Trophoblast cell (in vitro differentiated cells and primary cell): ENCODE results near the gene SLC4A3.

Experiments
- DNase-seq, 2 donors: peaks; one replicate each; pipeline ENCODE4 v3.0.0-alpha.2; 2016
- H2AFZ ChIP-seq: 2 replicates; pipeline ENCODE4 v1.6.1; 2013; ENCODE audit warnings: low read length, moderate library complexity, mild to moderate bottlenecking; ENCODE audit not compliant: insufficient read depth, poor library complexity
- H2AK5ac ChIP-seq: 2 replicates; pipeline ENCODE4 v1.6.1; 2013; ENCODE audit warnings: mild to moderate bottlenecking, low read length
- H2BK120ac ChIP-seq: 2 replicates; pipeline ENCODE4 v1.6.1; 2013; ENCODE audit warnings: low read length, mild to moderate bottlenecking, moderate library complexity; ENCODE audit not compliant: insufficient read depth, poor library complexity
- H2BK12ac ChIP-seq: 2 replicates; pipeline ENCODE4 v1.6.1; 2013; ENCODE audit warnings: mild to moderate bottlenecking, low read length, moderate library complexity
- H2BK5ac ChIP-seq: 2 replicates; pipeline ENCODE4 v1.6.1; 2013; ENCODE audit warnings: low read length, low read depth, moderate library complexity, mild to moderate bottlenecking; ENCODE audit not compliant: poor library complexity
- H3K14ac ChIP-seq: 2 replicates; pipeline ENCODE4 v1.6.1; 2013; ENCODE audit warnings: mild to moderate bottlenecking, low read length
- H3K18ac ChIP-seq: 2 replicates; pipeline ENCODE4 v1.6.1; 2013; ENCODE audit warnings: mild to moderate bottlenecking, low read length
- H3K23ac ChIP-seq: 2 replicates; pipeline ENCODE4 v1.6.1; 2013; ENCODE audit warnings: low read length
- H3K27ac ChIP-seq: 2 replicates; pipeline ENCODE4 v1.5.1; 2013; ENCODE audit warnings: low read depth, mild to moderate bottlenecking, inconsistent platforms, low read length, moderate library complexity
- H3K27me3 ChIP-seq: 2 replicates; pipeline ENCODE4 v1.6.1; 2013; ENCODE audit warnings: inconsistent platforms, mild to moderate bottlenecking, low read length, moderate library complexity; ENCODE audit not compliant: insufficient read depth
- H3K36me3 ChIP-seq, 2 experiments: 1 replicate in 1 of 2; 2 replicates in 1 of 2; pipeline ENCODE4 v1.6.1; 2013; ENCODE audit warnings: low read length in 2 of 2, mild to moderate bottlenecking in 2 of 2, moderate library complexity in 1 of 2; ENCODE audit not compliant: insufficient read depth in 2 of 2, control insufficient read depth in 1 of 2
- H3K4ac ChIP-seq: 2 replicates; pipeline ENCODE4 v1.6.1; 2013; ENCODE audit warnings: low read depth, mild to moderate bottlenecking, low read length, moderate library complexity
- H3K4me1 ChIP-seq, 2 experiments: 1 replicate in 1 of 2; 2 replicates in 1 of 2; pipeline ENCODE4 v1.6.1; 2013; ENCODE audit warnings: low read length in 2 of 2, mild to moderate bottlenecking in 2 of 2, moderate library complexity in 1 of 2; ENCODE audit not compliant: insufficient read depth in 2 of 2, control insufficient read depth in 1 of 2
- H3K4me2 ChIP-seq: 2 replicates; pipeline ENCODE4 v1.6.1; 2013; ENCODE audit warnings: inconsistent platforms, mild to moderate bottlenecking, low read length, moderate library complexity
- H3K4me3 ChIP-seq: 2 replicates; pipeline ENCODE4 v1.5.1; 2013; ENCODE audit warnings: mild to moderate bottlenecking, low read depth, low read length, inconsistent platforms
- H3K79me1 ChIP-seq: one replicate; pipeline ENCODE4 v1.6.1; 2013; ENCODE audit warnings: low read length
- H3K79me2 ChIP-seq: 2 replicates; pipeline ENCODE4 v1.6.1; 2013; ENCODE audit warnings: low read length, mild to moderate bottlenecking; ENCODE audit not compliant: control insufficient read depth, insufficient read depth, poor library complexity
- H3K9ac ChIP-seq: 2 replicates; pipeline ENCODE4 v1.6.1; 2013; ENCODE audit warnings: mild to moderate bottlenecking, low read length
- H3K9me3 ChIP-seq: 2 replicates; pipeline ENCODE4 v1.6.1; 2013; ENCODE audit warnings: low read depth, mild to moderate bottlenecking, control low read depth, inconsistent platforms, low read length; ENCODE audit not compliant: insufficient read depth
- H4K12ac ChIP-seq: 2 replicates; pipeline ENCODE4 v1.6.1; 2013; ENCODE audit warnings: low read depth, mild to moderate bottlenecking, low read length, moderate library complexity
- H4K8ac ChIP-seq: 2 replicates; pipeline ENCODE4 v1.6.1; 2013; ENCODE audit warnings: low read depth, mild to moderate bottlenecking, low read length, moderate library complexity
- H4K91ac ChIP-seq: one replicate; pipeline ENCODE4 v1.6.1; 2013; ENCODE audit warnings: low read depth, mild to moderate bottlenecking, low read length, moderate library complexity
- WGBS: extraction: QIAGEN DNeasy Blood & Tissue Kit; methylation state at CpG from one replicate; pipeline ENCODE4 v1.1.7; 2013; ENCODE audit warnings: missing lambda C conversion rate; ENCODE audit not compliant: insufficient read length, insufficient coverage; ENCODE audit errors: extremely low coverage; 5-methylcytosine and 5-hydroxymethylcytosine counted together

Gene SLC4A3

DNA sequence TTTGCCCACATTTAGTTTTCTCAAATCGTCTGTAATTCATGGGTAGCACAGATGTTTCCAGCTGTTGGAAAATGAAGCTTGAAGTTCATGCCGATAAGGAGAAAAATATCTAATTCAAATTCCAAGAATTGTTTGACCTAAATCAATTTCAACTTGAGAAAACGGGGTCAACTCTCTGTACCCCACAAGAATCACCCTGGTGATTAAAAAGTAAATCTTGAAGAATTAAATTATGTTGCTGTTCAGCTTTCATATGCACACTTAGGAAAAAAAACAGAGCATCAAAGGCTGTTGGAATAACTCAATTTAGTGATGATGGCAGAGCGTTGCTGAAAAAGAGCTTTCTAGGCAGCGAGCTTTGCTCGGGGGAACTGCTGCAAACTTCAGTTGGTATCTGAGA, 43.0 kb downstream of the SLC4A3 start:
- no peak overlapping the region for H3K14ac ChIP-seq
- no peaks in the 10 kb centered on the region for H3K79me2 ChIP-seq
- H3K79me1 ChIP-seq = peaks cover under 1% of the 10 kb centered on the region

DNA sequence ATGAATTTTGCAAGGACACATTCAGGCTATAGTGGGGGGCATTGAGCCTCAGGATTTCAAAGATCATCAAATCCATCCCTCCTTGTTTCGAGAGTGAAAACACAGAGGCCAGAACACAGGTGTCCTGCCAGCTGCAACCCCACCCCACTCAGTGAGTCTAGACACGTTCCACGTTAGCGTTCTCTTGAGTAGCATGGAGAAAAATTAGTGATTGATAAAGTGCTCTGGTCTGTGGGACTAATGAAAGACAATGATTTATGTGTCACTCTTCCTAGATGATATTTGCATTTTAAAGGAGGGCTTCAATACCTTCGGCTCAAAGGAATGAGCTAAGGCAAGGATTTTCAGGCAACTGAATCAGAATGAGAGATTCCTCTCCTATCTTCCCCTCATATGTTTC, 43.8 kb downstream of the SLC4A3 start:
- H3K4me3 ChIP-seq = no peak overlapping the region
- H3K4me1 ChIP-seq = no peaks in the 10 kb centered on the region
- H4K8ac ChIP-seq = no peak overlapping the region
- no peak overlapping the region for H3K4me2 ChIP-seq
- H2AK5ac ChIP-seq = no peak overlapping the region
- no peaks in the 10 kb centered on the region for H3K36me3 ChIP-seq
- no peak overlapping the region for H4K12ac ChIP-seq
- H3K23ac ChIP-seq = no peak overlapping the region
- H3K9ac ChIP-seq = no peak overlapping the region
- no peaks in the 10 kb centered on the region for H3K79me1 ChIP-seq
- no peak overlapping the region for H2BK120ac ChIP-seq
- DNase-seq = no peak
- H2BK5ac ChIP-seq = no peak overlapping the region
- H3K18ac ChIP-seq = no peak overlapping the region
- no peak overlapping the region for H4K91ac ChIP-seq
- H2BK12ac ChIP-seq = no peak overlapping the region
- no peak overlapping the region for H2AFZ ChIP-seq
- no peaks in the 10 kb centered on the region for H3K79me2 ChIP-seq
- H3K9me3 ChIP-seq = no peaks in the 10 kb centered on the region
- H3K14ac ChIP-seq = no peak overlapping the region
- no peak overlapping the region for H3K27ac ChIP-seq
- no peaks in the 10 kb centered on the region for H3K27me3 ChIP-seq
- WGBS = no CpG with 5 or more reads among the region's 5 CpGs
- no peak overlapping the region for H3K4ac ChIP-seq

More for the DNA sequence above, 43.0 kb downstream of the SLC4A3 start:
- no peak overlapping the region for H2BK120ac ChIP-seq
- H2AFZ ChIP-seq = no peak overlapping the region
- no peak overlapping the region for H3K4me3 ChIP-seq
- no peak overlapping the region for H3K9ac ChIP-seq
- H3K4me1 ChIP-seq = no peaks in the 10 kb centered on the region
- no peak overlapping the region for H2BK5ac ChIP-seq
- H4K8ac ChIP-seq = no peak overlapping the region
- H3K9me3 ChIP-seq = no peaks in the 10 kb centered on the region
- no peak overlapping the region for H3K23ac ChIP-seq
- no peak overlapping the region for H2AK5ac ChIP-seq
- H3K27ac ChIP-seq = no peak overlapping the region
- H3K36me3 ChIP-seq = no peaks in the 10 kb centered on the region
- H3K4ac ChIP-seq = no peak overlapping the region
- no peaks in the 10 kb centered on the region for H3K27me3 ChIP-seq
- no peak overlapping the region for H3K4me2 ChIP-seq
- no CpG with 5 or more reads among the region's 6 CpGs for WGBS
- H4K12ac ChIP-seq = no peak overlapping the region
- no peak overlapping the region for H3K18ac ChIP-seq
- DNase-seq = no peak
- H2BK12ac ChIP-seq = no peak overlapping the region
- H4K91ac ChIP-seq = no peak overlapping the region

DNA sequence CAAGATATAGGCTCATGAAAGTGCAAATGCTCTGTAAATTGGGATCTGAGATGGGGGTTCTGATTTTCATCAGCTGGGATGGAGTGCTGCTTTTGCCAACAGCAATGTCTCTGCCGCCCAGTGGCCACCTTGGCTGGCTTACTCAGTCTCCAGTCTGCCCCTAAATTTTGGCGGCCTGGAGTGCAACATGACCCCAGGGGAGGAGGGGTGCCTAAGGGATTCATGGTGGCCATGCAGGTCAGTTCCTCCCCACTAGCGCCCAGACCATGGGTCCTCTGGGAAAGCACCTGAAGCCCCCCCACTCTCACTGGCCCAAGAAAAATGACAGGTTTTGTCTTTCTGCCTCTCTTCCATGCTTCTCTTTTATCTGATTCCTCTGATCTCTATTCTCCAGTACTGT, 45.0 kb downstream of the SLC4A3 start:
- no peaks in the 10 kb centered on the region for H3K79me1 ChIP-seq
- H3K27me3 ChIP-seq = no peaks in the 10 kb centered on the region
- no peak overlapping the region for H4K91ac ChIP-seq
- H4K12ac ChIP-seq = no peak overlapping the region
- H3K79me2 ChIP-seq = no peaks in the 10 kb centered on the region
- no peak overlapping the region for H3K4me2 ChIP-seq
- H3K4me1 ChIP-seq = no peaks in the 10 kb centered on the region
- no peak overlapping the region for H2BK5ac ChIP-seq
- H3K4me3 ChIP-seq = no peak overlapping the region
- no peak overlapping the region for H2AFZ ChIP-seq
- H3K4ac ChIP-seq = no peak overlapping the region
- H3K14ac ChIP-seq = no peak overlapping the region
- no peak overlapping the region for H3K27ac ChIP-seq
- no peak overlapping the region for H2AK5ac ChIP-seq
- WGBS = no CpG with 5 or more reads among the region's 3 CpGs
- no peaks in the 10 kb centered on the region for H3K36me3 ChIP-seq
- no peak for DNase-seq
- no peak overlapping the region for H3K9ac ChIP-seq
- H3K9me3 ChIP-seq = no peaks in the 10 kb centered on the region
- no peak overlapping the region for H2BK12ac ChIP-seq
- H3K18ac ChIP-seq = no peak overlapping the region
- no peak overlapping the region for H2BK120ac ChIP-seq
- H4K8ac ChIP-seq = no peak overlapping the region
- H3K23ac ChIP-seq = no peak overlapping the region

DNA sequence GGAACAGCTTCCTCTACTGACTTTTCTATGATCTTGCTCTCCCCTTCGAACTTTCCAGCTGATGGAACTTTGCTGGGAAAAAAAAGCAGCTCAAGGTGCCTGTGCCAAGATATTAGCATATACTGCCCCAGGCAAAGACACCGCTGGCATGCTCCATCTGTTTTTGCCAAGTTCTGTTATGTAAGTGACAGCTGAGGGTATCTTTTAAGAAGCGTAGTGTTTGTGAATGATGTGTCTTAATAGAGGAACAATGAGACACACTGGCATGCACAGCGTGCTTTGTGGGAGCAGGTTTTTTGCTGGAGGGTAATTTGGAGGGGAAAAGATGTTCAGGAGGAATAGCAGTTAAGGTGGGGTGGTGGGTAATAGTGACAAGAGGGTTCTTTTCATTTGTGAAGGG, 47.8 kb downstream of the SLC4A3 start:
- no peaks in the 10 kb centered on the region for H3K9me3 ChIP-seq
- no peak overlapping the region for H4K8ac ChIP-seq
- no peaks in the 10 kb centered on the region for H3K36me3 ChIP-seq
- H2BK12ac ChIP-seq = no peak overlapping the region
- H3K27me3 ChIP-seq = no peaks in the 10 kb centered on the region
- no peak for DNase-seq
- WGBS = no CpG with 5 or more reads among the region's 4 CpGs
- H3K79me2 ChIP-seq = no peaks in the 10 kb centered on the region
- no peak overlapping the region for H3K4ac ChIP-seq
- H3K27ac ChIP-seq = no peak overlapping the region
- no peak overlapping the region for H3K9ac ChIP-seq
- H3K4me1 ChIP-seq = no peaks in the 10 kb centered on the region
- no peak overlapping the region for H3K23ac ChIP-seq
- H3K79me1 ChIP-seq = no peaks in the 10 kb centered on the region
- no peak overlapping the region for H3K18ac ChIP-seq
- no peak overlapping the region for H3K4me2 ChIP-seq
- H2AFZ ChIP-seq = no peak overlapping the region
- H2AK5ac ChIP-seq = no peak overlapping the region
- no peak overlapping the region for H3K14ac ChIP-seq
- H3K4me3 ChIP-seq = no peak overlapping the region
- no peak overlapping the region for H2BK5ac ChIP-seq
- H2BK120ac ChIP-seq = no peak overlapping the region
- no peak overlapping the region for H4K12ac ChIP-seq
- H4K91ac ChIP-seq = no peak overlapping the region
